OCI-LY3 (cell line): ENCODE measurements around the gene MTNR1B.

Source experiments
- EZH2phosphoT487 ChIP-seq: fragments of 200-600 bp; shearing (Covaris generic); IDR thresholded peaks from 2 replicates; pipeline ENCODE4 v1.6.1; 2018; ENCODE audit warnings: antibody characterized with exemption, mixed run types, low read depth
- TF ChIP-seq, protein P1 (sequence below): fragments of 200-600, 300-600 bp; sonication (generic); IDR thresholded peaks from 2 replicates; pipeline ENCODE4 v1.5.1; 2014; ENCODE audit warnings: antibody characterized with exemption, low read length, low read depth

- TF ChIP-seq, protein P1, sequence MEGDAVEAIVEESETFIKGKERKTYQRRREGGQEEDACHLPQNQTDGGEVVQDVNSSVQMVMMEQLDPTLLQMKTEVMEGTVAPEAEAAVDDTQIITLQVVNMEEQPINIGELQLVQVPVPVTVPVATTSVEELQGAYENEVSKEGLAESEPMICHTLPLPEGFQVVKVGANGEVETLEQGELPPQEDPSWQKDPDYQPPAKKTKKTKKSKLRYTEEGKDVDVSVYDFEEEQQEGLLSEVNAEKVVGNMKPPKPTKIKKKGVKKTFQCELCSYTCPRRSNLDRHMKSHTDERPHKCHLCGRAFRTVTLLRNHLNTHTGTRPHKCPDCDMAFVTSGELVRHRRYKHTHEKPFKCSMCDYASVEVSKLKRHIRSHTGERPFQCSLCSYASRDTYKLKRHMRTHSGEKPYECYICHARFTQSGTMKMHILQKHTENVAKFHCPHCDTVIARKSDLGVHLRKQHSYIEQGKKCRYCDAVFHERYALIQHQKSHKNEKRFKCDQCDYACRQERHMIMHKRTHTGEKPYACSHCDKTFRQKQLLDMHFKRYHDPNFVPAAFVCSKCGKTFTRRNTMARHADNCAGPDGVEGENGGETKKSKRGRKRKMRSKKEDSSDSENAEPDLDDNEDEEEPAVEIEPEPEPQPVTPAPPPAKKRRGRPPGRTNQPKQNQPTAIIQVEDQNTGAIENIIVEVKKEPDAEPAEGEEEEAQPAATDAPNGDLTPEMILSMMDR, result no peak
- no peak for TF ChIP-seq EZH2phosphoT487
These were observed 12.1 kb downstream of the MTNR1B start for GRCh38 chr11:92981508-92982043.
